HG03558 (cell line): ENCODE results near the gene DNASE1L1.
"Not testable (repeated sequence)": the region's sequence is repeated elsewhere in the genome, so short reads cannot be mapped to it uniquely, and the experiment has no call there.

ENCODE experiments used
- ATAC-seq: cut with Tn5 transposase; IDR thresholded peaks from one replicate; pipeline ENCODE4 v1.9.1; 2021; ENCODE audit warnings: moderate number of reproducible peaks; ENCODE audit not compliant: unreplicated experiment; ENCODE audit errors: extremely low read depth

The DNASE1L1 gene

GRCh38 chrX:154388094-154388493 is 21.0 kb downstream of the DNASE1L1 start:
- not testable (repeated sequence) for ATAC-seq

GRCh38 chrX:154384284-154384892 is 24.7 kb downstream of the DNASE1L1 start:
- ATAC-seq = no peak

- ATAC-seq = no peak
These were observed 25.4 kb downstream of the DNASE1L1 start for GRCh38 chrX:154383359-154384283.

- no peak for ATAC-seq
These were observed 26.5 kb downstream of the DNASE1L1 start for GRCh38 chrX:154382483-154383069.

GRCh38 chrX:154381271-154381670 is 27.8 kb downstream of the DNASE1L1 start:
- no peak for ATAC-seq

- no peak for ATAC-seq
These were observed 28.3 kb downstream of the DNASE1L1 start for GRCh38 chrX:154380787-154381186.

- ATAC-seq = no peak
These were observed 28.9 kb downstream of the DNASE1L1 start for GRCh38 chrX:154380153-154380552.

- ATAC-seq = no peak
These were observed 29.5 kb downstream of the DNASE1L1 start for GRCh38 chrX:154379569-154379951.

- peak; percentile 57 for ATAC-seq
These were observed 30.1 kb downstream of the DNASE1L1 start, which contains the start of gene EMD for GRCh38 chrX:154378799-154379568. EMD (plus strand) TSS chrX:154379295; CDS start chrX:154379485, 190 bp downstream.

GRCh38 chrX:154378059-154378798 is 30.8 kb downstream of the DNASE1L1 start:
- ATAC-seq = peak; percentile 1

GRCh38 chrX:154376774-154377173 is 32.3 kb downstream of the DNASE1L1 start:
- ATAC-seq = no peak

GRCh38 chrX:154375156-154375504 is 33.9 kb downstream of the DNASE1L1 start:
- no peak for ATAC-seq

- no peak for ATAC-seq
These were observed 34.5 kb downstream of the DNASE1L1 start, which contains the start of gene FLNA for GRCh38 chrX:154374313-154375155. FLNA (minus strand) TSS chrX:154374634; CDS start chrX:154371245, 3,389 bp downstream.

GRCh38 chrX:154373340-154374306 is 35.4 kb downstream of the DNASE1L1 start:
- no peak for ATAC-seq

GRCh38 chrX:154372612-154373022 is 36.4 kb downstream of the DNASE1L1 start:
- no peak for ATAC-seq

- no peak for ATAC-seq
These were observed 37.2 kb downstream of the DNASE1L1 start for GRCh38 chrX:154371789-154372300.

GRCh38 chrX:154371017-154371788 is 37.9 kb downstream of the DNASE1L1 start:
- ATAC-seq = peak; percentile 25
